ENCODE data around the gene SSR1.
A peak's percentile ranks its signal among the peaks of the same experiment; 100 is the strongest.
"Not testable (repeated sequence)": the region's sequence is repeated elsewhere in the genome, so short reads cannot be mapped to it uniquely, and the experiment has no call there.

Gene SSR1

DNA sequence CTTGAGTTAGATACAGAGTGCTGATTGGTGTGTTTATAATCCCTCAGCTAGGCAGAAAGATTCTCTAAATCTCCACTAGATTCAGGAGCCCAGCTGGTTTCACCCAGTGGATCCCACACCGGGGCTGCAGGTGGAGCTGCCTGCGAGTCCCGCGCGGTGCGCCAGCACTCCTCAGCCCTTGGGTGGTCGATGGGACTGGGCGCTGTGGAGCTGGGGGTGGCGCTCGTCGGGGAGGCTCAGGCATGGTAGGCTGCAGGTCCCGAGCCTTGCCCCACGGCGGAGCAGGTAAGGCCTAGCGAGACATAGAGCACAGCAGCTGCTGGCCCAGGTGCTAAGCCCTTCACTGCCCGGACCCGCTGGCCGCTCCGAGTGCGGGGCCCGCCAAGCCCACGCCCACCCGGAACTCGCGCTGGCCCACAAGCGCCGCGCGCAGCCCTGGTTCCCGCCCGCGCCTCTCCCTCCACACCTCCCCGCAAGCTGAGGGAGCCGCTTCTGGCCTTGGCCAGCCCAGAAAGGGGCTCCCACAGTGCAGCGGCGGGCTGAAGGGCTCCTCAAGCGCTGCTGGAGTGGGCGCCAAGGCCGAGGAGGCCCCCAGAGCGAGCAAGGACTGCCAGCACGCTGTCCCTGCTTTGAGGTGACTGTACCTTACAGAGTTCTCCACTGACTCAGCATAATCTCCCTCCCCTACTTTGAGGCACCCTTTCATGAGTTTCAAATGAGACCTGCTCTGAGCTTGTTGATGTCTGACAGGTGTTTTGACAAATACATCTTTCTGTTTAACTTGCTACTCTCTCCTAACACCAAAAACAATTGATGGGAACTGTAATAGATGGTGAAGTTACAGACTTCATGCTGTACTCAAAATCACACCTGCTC, 3.9 kb upstream of the SSR1 start:
- no peak for DNase-seq

- DNase-seq = no peak
These were observed 3.0 kb upstream of the SSR1 start for GRCh38 chr6:7315948-7316365.

DNA sequence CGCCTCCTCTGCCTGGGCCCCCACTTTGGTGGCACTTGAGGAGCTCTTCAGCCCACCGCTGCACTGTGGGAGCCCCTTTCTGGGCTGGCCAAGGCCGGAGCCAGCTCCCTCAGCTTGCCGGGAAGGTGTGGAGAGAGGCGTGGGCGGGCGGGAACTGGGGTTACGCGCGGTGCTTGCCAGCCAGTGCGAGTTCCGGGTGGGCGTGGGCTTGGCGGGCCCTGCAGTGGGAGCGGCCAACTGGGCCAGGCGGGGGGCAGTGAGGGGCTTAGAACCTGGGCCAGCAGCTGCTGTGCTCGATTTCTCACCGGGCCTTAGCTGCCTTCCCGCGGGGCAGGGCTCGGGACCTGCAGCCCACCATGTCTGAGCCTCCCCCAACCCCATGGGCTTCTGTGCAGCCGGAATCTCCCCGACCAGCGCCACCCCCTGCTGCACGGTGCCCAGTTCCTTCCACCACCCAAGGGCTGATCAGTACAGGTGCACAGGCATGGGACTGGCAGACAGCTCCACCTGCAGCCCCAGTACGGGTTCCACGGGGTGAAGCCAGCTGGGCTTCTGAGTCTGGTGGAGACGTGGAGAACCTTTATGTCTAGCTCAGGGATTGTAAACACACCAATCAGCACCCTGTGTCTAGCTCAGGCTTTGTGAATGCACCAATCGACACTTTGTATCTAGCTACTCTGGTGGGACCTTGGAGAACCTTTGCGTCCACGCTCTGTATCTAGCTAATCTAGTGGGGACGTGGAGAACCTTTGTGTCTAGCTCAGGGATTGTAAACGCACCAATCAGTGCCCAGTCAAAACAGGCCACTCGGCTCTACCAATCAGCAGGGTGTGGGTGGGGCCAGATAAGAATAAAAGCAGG, 2.3 kb upstream of the SSR1 start:
- not testable (repeated sequence) for DNase-seq

DNA sequence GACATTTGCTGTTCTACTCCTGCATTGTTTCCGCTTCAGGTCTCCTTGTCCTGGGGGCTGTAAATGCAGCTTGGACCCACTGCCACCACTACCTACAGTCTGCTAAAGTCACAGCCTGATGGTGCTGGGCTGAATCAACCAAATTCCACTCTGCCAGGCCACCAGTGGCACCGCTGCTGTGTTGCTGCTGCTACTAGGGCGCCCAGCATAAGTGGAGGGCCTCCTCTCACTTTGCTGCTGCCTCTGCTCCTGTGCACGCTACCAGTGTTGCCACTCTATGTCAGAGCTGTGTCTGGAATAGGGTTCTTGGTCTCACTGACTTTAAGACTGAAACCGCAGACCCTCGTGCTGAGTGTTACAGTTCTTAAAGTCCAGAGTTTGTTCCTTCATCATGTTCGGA, 1.4 kb upstream of the SSR1 start:
- no peak for DNase-seq

- peak; percentile 28 for DNase-seq
These were observed 636 bp upstream of the SSR1 start for GRCh38 chr6:7313505-7314165.

- no peak for DNase-seq
These were observed 933 bp downstream of the SSR1 start for GRCh38 chr6:7311917-7312615.

DNA sequence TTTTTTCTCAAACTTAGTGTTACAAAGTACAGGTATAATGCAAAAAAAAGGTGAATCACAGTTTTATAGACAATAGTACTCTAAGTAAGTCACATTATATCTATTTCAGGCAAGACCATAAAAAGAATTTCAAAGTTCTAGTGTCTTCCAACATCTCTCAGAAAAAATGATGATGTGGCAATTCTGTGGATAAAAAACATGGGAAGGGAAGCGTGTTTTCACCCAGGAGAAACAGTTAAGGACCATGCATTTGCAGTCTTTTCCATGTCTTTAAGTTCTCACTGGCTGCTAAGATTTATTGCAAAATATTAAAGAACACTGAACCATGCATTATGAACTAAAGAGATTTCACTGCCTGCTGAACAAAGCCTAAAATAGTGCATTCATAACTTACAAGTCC, 1.8 kb downstream of the SSR1 start:
- DNase-seq = no peak

GRCh38 chr6:7309050-7309449, 3.9 kb downstream of the SSR1 start:
- no peak for DNase-seq

GRCh38 chr6:7307533-7307932, 5.5 kb downstream of the SSR1 start:
- DNase-seq = no peak

- no peak for DNase-seq
These were observed 8.2 kb downstream of the SSR1 start for GRCh38 chr6:7304821-7305220.

- no peak for DNase-seq
These were observed 11.3 kb downstream of the SSR1 start for GRCh38 chr6:7301702-7302101.

DNA sequence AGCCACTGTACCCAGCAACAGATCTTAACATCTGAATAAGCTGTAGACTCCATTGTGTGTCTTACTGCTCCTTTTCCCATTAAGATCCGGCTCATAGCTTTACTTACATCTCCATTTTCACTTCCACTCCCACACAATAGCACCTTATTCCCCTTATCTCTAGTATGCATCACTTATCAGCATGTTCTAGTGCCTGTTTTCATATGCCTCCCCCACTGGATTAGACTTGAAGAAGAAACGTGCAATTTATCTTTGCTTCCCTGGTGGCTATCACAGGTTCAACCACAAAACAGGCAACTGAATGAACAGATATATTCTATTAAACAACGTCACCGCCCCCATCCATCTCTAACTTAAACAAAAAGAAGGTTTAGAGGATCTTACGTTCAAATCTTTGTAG, 12.1 kb downstream of the SSR1 start:
- no peak for DNase-seq

DNA sequence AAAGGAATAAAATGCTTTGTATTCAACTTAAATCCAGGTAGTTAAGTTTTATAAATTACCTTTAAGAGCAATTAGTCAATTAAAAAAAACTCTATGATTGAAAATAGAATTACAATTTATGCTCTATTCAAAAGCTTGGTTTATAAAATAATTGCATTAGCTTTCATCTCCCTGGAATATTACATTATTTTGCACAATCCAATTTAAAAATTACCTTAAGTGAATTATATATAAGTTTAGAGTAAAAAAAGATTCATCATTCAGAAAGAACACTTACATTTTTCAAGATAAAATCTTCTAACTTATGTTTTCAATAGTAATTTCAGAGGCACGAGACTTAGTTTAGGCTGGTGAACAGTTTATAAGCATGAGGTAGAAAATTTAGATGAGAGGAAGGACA, 14.9 kb downstream of the SSR1 start:
- DNase-seq = no peak

- no peak for DNase-seq
These were observed 16.4 kb downstream of the SSR1 start for GRCh38 chr6:7296602-7297001.

- no peak for DNase-seq
These were observed 17.1 kb downstream of the SSR1 start for GRCh38 chr6:7295916-7296315.

DNA sequence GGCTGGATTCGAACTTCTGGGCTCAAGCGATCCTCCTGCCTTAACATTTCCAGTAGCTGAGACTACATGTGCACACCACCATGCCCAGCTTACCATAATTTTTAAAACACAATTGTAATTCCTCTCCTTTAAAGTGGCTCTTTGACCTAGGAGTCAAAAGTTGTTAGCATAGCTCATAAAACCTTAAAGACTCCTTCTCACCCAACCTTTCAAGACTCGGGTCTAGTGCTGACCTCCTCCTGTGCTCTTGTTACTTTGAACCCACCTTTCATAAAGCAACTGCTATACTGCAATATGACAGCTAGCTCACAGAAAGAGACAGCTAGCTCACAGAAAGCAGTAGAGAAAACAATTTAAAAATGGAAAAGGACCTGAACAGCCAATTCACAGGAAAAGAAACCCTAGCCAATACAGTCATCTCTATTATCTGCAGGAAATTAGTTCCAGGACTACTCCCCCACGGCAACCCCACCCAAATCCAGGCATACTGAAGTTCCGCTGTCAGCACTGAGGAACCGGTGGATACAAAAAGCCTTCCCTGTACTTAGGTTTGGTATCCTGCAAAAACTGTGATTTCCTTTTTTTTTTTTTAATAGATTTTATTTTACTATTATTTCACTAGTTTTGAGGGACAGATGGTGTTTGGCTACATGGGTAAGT, 20.3 kb downstream of the SSR1 start:
- DNase-seq = no peak

GRCh38 chr6:7290079-7290478, 22.9 kb downstream of the SSR1 start:
- no peak for DNase-seq

GRCh38 chr6:7285416-7285815, 27.6 kb downstream of the SSR1 start:
- DNase-seq = no peak

DNA sequence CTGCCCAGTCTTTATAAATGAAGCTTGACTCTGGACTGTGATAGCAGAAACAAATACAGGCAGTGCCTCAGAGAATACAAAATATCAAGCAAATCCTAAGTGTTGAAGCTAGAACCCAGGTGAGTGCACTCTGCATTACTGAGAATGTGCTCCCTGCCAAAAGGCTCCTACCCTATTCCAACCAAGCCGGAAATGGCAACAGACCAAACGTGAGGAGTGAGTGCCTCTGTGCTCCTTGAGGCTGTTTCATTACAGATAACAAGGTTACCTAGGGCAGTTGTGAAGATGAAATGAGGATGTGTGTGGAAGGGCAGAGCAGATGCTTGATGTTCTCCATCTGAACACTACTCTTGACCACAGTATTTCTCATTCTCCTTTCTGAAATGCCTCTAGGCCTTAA, 29.3 kb downstream of the SSR1 start:
- no peak for DNase-seq

GRCh38 chr6:7282097-7282906, 30.7 kb downstream of the SSR1 start:
- no peak for DNase-seq

GRCh38 chr6:7276199-7276524, 36.8 kb downstream of the SSR1 start:
- no peak for DNase-seq

GRCh38 chr6:7274525-7274924, 38.5 kb downstream of the SSR1 start:
- DNase-seq = not testable (repeated sequence)
